K562 (cell line): Measurements from ENCODE around the gene MARS1. TPM values are rescaled to one million over a fixed set of nuclear protein-coding genes. Genes with fewer than 3 reads are reported as not detected.

Source experiments
- ATAC-seq: fragments of 200-7000 bp; cut with Tn5 transposase; 3 replicates; pipeline ENCODE4 v1.9.1; 2020; ENCODE audit warnings: moderate library complexity
- BruUV-seq: library from RNA; stranded (reverse); fragments of 400-500 nt; replicated peaks from 2 replicates; lab custom pipeline; 2021; lab: Mats Ljungman, UMichigan
- CTCF ChIA-PET: fragments of 300-600 bp; formaldehyde crosslinking; extraction: SDS; loops from one replicate; lab custom pipeline; 2021; ENCODE audit warnings: low intra/inter-chr PET ratio; lab: Yijun Ruan, JAX
- POLR2A ChIA-PET: fragments of 300-600, 350-650 bp; sonication (Branson Sonifier 250); formaldehyde crosslinking; extraction: SDS; loops from one replicate; lab custom pipeline; 2021; ENCODE audit warnings: antibody characterized with exemption, inconsistent platforms; lab: Yijun Ruan, JAX
- DNase-seq, 4 experiments: peaks; one replicate each; pipeline versions ENCODE4 v3.0.0 to v3.0.0-alpha.2; 2011 to 2018; ENCODE audit warnings: low spot score in 3 of 4, mixed read lengths in 3 of 4; ENCODE audit errors: extremely low read depth in 1 of 4
- FAIRE-seq: peaks from 2 replicates; lab custom pipeline; 2011; peaks lifted over from hg19 to GRCh38; lab: Jason Lieb, UNC
- H2AFZ ChIP-seq: 2 replicates; pipeline ENCODE4 v1.6.0; 2011; ENCODE audit warnings: low read depth, low read length, control low read depth, inconsistent platforms
- H3K27ac ChIP-seq: fragments of 200-600 bp; 3 replicates; pipeline ENCODE4 v1.8.0; 2011; ENCODE audit warnings: low read depth, mild to moderate bottlenecking, control low read depth, inconsistent platforms, low read length, moderate library complexity, mixed read lengths; ENCODE audit errors: extremely low read depth
- H3K27me3 ChIP-seq, 2 experiments: fragments of 300-600 bp in 1 of 2; 2 replicates in 1 of 2; 3 replicates in 1 of 2; pipeline versions ENCODE4 v1.6.0 to v1.8.0; 2011; ENCODE audit warnings: inconsistent platforms in 2 of 2, low read length in 2 of 2, mild to moderate bottlenecking in 1 of 2, mixed read lengths in 1 of 2, moderate library complexity in 1 of 2; ENCODE audit not compliant: control insufficient read depth in 2 of 2, insufficient read depth in 2 of 2
- H3K36me3 ChIP-seq: fragments of 300-600 bp; 3 replicates; pipeline ENCODE4 v1.8.0; 2011; ENCODE audit warnings: mild to moderate bottlenecking, low read length, inconsistent platforms; ENCODE audit not compliant: control insufficient read depth, insufficient read depth
- H3K4me1 ChIP-seq, 2 experiments: fragments of 200-600 bp in 1 of 2; replicated peaks in 1 of 2; 2 replicates in 1 of 2; 3 replicates in 1 of 2; pipeline versions ENCODE4 v1.5.1 to v1.8.0; 2011; ENCODE audit warnings: inconsistent platforms in 2 of 2, low read length in 2 of 2, mild to moderate bottlenecking in 1 of 2, mixed read lengths in 1 of 2, moderate library complexity in 1 of 2; ENCODE audit not compliant: control insufficient read depth in 2 of 2, insufficient read depth in 2 of 2
- H3K4me2 ChIP-seq: 2 replicates; pipeline ENCODE4 v1.6.1; 2011; ENCODE audit warnings: low read length, control low read depth, inconsistent platforms, mixed read lengths; ENCODE audit not compliant: insufficient read depth
- H3K4me3 ChIP-seq: fragments of 200-600 bp; sonication (generic), shearing (Covaris generic); 2 replicates; pipeline ENCODE4 v1.5.1; 2016; ENCODE audit warnings: control low read depth, inconsistent platforms
- H3K79me2 ChIP-seq: fragments of 200-600 bp; 3 replicates; pipeline ENCODE4 v1.8.0; 2011; ENCODE audit warnings: low read length, inconsistent platforms; ENCODE audit not compliant: control insufficient read depth, insufficient read depth
- H3K9ac ChIP-seq, 2 experiments: 2 replicates each; pipeline versions ENCODE4 v1.6.0 to v1.6.1; 2011; ENCODE audit warnings: low read depth in 2 of 2, low read length in 2 of 2, control low read depth in 1 of 2, inconsistent platforms in 1 of 2, mild to moderate bottlenecking in 1 of 2, mixed read lengths in 1 of 2; ENCODE audit not compliant: insufficient read depth in 1 of 2
- H3K9me1 ChIP-seq: one replicate; pipeline ENCODE4 v1.6.0; 2011; ENCODE audit warnings: inconsistent platforms, mild to moderate bottlenecking, low read length, moderate library complexity; ENCODE audit not compliant: control insufficient read depth, insufficient read depth
- H3K9me3 ChIP-seq: replicated peaks from 2 replicates; pipeline ENCODE4 v1.5.1; 2011; ENCODE audit warnings: low read depth, low read length, inconsistent platforms; ENCODE audit not compliant: control insufficient read depth, insufficient read depth
- H4K20me1 ChIP-seq: replicated peaks from 2 replicates; pipeline ENCODE4 v1.6.1; 2011; ENCODE audit warnings: low read length, inconsistent platforms, mixed read lengths; ENCODE audit not compliant: control insufficient read depth, insufficient read depth
- MAFG ChIP-seq: fragments of 450-650 bp; conservative IDR thresholded peaks from 2 replicates; pipeline ENCODE4 v1.6.1; 2016; ENCODE audit warnings: missing genetic modification characterization, missing compliant biosample characterization
- POLR2A ChIP-seq: fragments of 450-650 bp; conservative IDR thresholded peaks from 2 replicates; pipeline ENCODE4 v1.6.1; 2016
- POLR2B ChIP-seq: fragments of 450-650 bp; IDR thresholded peaks from 2 replicates; pipeline ENCODE4 v1.6.1; 2018; ENCODE audit warnings: low read depth; ENCODE audit not compliant: partially characterized antibody
- POLR2G ChIP-seq: fragments of 200-400 bp; formaldehyde crosslinking; IDR thresholded peaks from 2 replicates; pipeline ENCODE4 v1.6.1; 2017; ENCODE audit warnings: low read depth, mild to moderate bottlenecking, antibody characterized with exemption, low read length, moderate library complexity
- RBFOX2 ChIP-seq: fragments of 200-400 bp; formaldehyde crosslinking; IDR thresholded peaks from 2 replicates; pipeline ENCODE4 v1.6.1; 2017; ENCODE audit warnings: low read depth, mild to moderate bottlenecking, low read length, moderate library complexity
- WGBS: fragments of 100-300 bp; shearing (Covaris generic); methylation state at CpG from one replicate; pipeline ENCODE4 v1.1.6; 2016; ENCODE audit warnings: low coverage, mixed read lengths; ENCODE audit not compliant: insufficient coverage; ENCODE audit errors: missing lambda C conversion rate; 5-methylcytosine and 5-hydroxymethylcytosine counted together
- in situ Hi-C: fragments of 300-500 bp; cut with MboI; formaldehyde crosslinking; loops from 4 replicates; pipeline ENCODE4 v1.15.0; 2018; ENCODE audit warnings: inconsistent platforms, mixed read lengths
- intact Hi-C: fragments of 100-400 bp; cut with micrococcal nuclease; formaldehyde crosslinking; loops from 2 replicates; pipeline ENCODE4 v1.14.2; 2022
- polyA plus RNA-seq, 8 experiments: library from polyadenylated mRNA; depleted of rRNA in 4 of 8; stranded (reverse) in 5 of 8; unstranded in 3 of 8; fragments of >200 nt; fragmentation: Nextera tagmentation in 2 of 8; fragmentation: Illumina TruSeq in 1 of 8; extraction: Ambion mirVana in 2 of 8; extraction: Trizol in 1 of 8; gene quantifications; 2 replicates each; pipeline versions ENCODE4 v1.2.1 to v1.2.3, GENCODE V29; 2011 to 2014; ENCODE audit warnings: inconsistent platforms in 1 of 8, missing spikeins in 1 of 8
- total RNA-seq, 7 experiments: library from RNA; depleted of rRNA in 6 of 7; stranded (reverse); fragments of >200 nt in 6 of 7; fragmentation: Illumina TruSeq in 2 of 7; extraction: Trizol in 2 of 7; gene quantifications; 2 replicates each; pipeline versions ENCODE4 v1.2.1 to v1.2.3, GENCODE V29; 2011 to 2021; ENCODE audit warnings: low replicate concordance in 1 of 7
- TF ChIP-seq, protein P1 (sequence below): fragments of 450-650 bp; IDR thresholded peaks from 2 replicates; pipeline ENCODE4 v1.6.1; 2016; ENCODE audit warnings: mild to moderate bottlenecking
- TF ChIP-seq, protein P2 (sequence below): IDR thresholded peaks from 3 replicates; pipeline ENCODE4 v1.6.1; 2011; ENCODE audit warnings: borderline replicate concordance, mild to moderate bottlenecking; ENCODE audit not compliant: insufficient read length, insufficient read depth
- TF ChIP-seq, protein P3 (sequence below), 3 experiments: fragments of 200-800 bp in 1 of 3; sonication (Bioruptor generic) in 1 of 3; sonication (generic) in 1 of 3; formaldehyde crosslinking in 1 of 3; IDR thresholded peaks; 2 replicates each; pipeline versions ENCODE4 v1.6.1 to v1.8.0; 2016 to 2022; ENCODE audit warnings: mild to moderate bottlenecking in 2 of 3, missing compliant biosample characterization in 2 of 3, missing genetic modification characterization in 2 of 3, missing genetic modification reagents in 1 of 3

The MARS1 gene
- total and polyA plus RNA-seq, 9 of the 15 experiments (the other 6 are each of a cell fraction or from before 2014, with no cell fraction given) = 117 to 382 (median 220) TPM

DNA sequence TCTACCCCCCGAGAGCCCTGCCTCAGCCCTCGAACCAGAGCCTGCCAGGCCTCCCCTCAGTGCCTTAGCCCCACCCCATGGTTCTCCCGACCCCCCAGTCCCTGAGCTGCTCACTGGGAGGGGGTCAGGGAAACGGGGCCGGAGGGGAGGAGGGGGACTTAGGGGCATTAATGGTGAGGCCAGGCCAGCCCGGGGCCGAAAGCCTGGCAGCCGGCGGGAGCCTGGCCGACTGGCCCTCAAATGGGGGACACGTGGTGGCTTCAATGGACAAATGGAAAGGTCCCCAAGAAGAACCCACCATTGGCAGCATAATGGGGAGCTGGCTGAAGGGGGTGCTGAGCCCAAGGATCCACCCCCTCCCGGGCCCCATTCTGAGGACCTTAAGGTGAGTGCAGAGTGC is 40.3 kb downstream of the MARS1 start:
- in situ Hi-C loops (no loop called here), intact Hi-C loops (no loop called here)
- Histone ChIP-seq H4K20me1 (no peaks in the 10 kb centered on the region), H3K4me1 (peaks cover 18 to 31% of the 10 kb centered on the region in 2 experiments), H3K4me2 (no peak overlapping the region), H3K4me3 (no peak overlapping the region), H3K36me3 (peaks cover 89% of the 10 kb centered on the region; the same call in 2 of the 3 replicates), H2AFZ (no peak overlapping the region), H3K27ac (no peak overlapping the region), H3K9ac (no peak overlapping the region), H3K9me1 (no peaks in the 10 kb centered on the region), H3K79me2 (peaks cover 24% of the 10 kb centered on the region), H3K27me3 (no peaks in the 10 kb centered on the region), H3K9me3 (no peaks in the 10 kb centered on the region)
- ATAC-seq (no peak), FAIRE-seq (no peak), DNase-seq (no peak)
- no TSS peak for BruUV-seq
- 88% methylated on average over 5 of the region's 12 CpGs for WGBS
- CTCF ChIA-PET = no interaction called here
- POLR2A ChIA-PET = interaction anchor here (0.8 to 10.8 kb wide), 4 partner anchors 11 to 51 kb away, joined by 3 to 225 read pairs (median 6); partner anchors contain the start of gene DCTN2
- TF ChIP-seq RBFOX2 (peak; percentile 54; the same call in 1 of the 2 replicates), MAFG (tag) (no peak), POLR2G (peak; percentile 67)

DNA sequence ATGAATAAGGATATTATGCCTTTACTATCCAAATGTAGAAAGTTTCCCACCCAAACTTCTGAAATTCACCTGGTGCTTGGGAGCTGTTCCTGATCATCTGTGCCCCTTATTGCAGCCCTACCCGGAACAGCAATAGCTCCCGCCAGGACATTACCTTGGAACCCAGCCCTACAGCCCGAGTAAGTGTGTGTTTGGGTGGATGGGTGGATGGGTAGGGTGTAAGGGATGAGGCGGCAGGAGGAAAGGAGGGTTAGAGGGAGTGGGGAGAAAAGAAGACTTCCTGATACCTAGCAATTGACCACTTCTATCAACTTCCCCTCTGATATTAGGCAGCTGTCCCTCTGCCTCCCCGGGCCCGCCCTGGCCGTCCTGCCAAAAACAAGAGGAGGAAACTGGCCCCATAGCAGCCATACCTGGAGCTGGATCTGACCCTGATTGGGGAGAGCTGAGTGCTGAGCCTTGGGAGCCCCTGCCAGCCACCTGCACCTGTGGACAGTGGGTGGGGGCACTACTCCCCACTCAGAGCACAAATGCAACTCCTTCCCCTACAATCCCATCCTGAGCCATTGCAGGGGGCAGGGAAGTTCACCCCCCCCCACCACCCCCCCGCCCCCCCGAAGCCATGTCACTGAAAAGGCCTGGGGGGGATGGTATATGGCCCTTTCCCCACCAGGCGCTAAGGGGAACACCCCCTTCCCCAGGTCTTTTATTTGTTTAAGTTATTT is 41.1 kb downstream of the MARS1 start:
- Histone ChIP-seq H3K9me1 (no peaks in the 10 kb centered on the region), H2AFZ (no peak overlapping the region), H3K4me2 (no peak overlapping the region), H3K79me2 (peaks cover 16% of the 10 kb centered on the region), H4K20me1 (no peaks in the 10 kb centered on the region), H3K36me3 (peaks cover 94% of the 10 kb centered on the region; the same call in 2 of the 3 replicates), H3K9me3 (no peaks in the 10 kb centered on the region), H3K9ac (no peak overlapping the region), H3K4me3 (no peak overlapping the region), H3K27me3 (no peaks in the 10 kb centered on the region), H3K4me1 (peaks cover 15 to 28% of the 10 kb centered on the region in 2 experiments), H3K27ac (no peak overlapping the region)
- intact Hi-C loops (no loop called here), in situ Hi-C loops (no loop called here)
- 90% methylated on average over 8 of the region's 10 CpGs for WGBS
- no peak for FAIRE-seq
- no peak for DNase-seq
- ATAC-seq = no peak
- BruUV-seq = no TSS peak
- POLR2A ChIA-PET = interaction anchor here (0.8 to 10.8 kb wide), 4 partner anchors 8 to 281 kb away, joined by 3 to 225 read pairs (median 4); partner anchors contain the start of gene DDIT3
- CTCF ChIA-PET = no interaction called here
- peak; percentile 59 for TF ChIP-seq RBFOX2
- TF ChIP-seq POLR2B = peak; percentile 24
- TF ChIP-seq, protein P1, sequence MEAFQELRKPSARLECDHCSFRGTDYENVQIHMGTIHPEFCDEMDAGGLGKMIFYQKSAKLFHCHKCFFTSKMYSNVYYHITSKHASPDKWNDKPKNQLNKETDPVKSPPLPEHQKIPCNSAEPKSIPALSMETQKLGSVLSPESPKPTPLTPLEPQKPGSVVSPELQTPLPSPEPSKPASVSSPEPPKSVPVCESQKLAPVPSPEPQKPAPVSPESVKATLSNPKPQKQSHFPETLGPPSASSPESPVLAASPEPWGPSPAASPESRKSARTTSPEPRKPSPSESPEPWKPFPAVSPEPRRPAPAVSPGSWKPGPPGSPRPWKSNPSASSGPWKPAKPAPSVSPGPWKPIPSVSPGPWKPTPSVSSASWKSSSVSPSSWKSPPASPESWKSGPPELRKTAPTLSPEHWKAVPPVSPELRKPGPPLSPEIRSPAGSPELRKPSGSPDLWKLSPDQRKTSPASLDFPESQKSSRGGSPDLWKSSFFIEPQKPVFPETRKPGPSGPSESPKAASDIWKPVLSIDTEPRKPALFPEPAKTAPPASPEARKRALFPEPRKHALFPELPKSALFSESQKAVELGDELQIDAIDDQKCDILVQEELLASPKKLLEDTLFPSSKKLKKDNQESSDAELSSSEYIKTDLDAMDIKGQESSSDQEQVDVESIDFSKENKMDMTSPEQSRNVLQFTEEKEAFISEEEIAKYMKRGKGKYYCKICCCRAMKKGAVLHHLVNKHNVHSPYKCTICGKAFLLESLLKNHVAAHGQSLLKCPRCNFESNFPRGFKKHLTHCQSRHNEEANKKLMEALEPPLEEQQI = no peak
- TF ChIP-seq, protein P2, sequence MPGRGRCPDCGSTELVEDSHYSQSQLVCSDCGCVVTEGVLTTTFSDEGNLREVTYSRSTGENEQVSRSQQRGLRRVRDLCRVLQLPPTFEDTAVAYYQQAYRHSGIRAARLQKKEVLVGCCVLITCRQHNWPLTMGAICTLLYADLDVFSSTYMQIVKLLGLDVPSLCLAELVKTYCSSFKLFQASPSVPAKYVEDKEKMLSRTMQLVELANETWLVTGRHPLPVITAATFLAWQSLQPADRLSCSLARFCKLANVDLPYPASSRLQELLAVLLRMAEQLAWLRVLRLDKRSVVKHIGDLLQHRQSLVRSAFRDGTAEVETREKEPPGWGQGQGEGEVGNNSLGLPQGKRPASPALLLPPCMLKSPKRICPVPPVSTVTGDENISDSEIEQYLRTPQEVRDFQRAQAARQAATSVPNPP = no peak
- peak; percentile 46; the same call in 1 of the 2 replicates for TF ChIP-seq POLR2A
- peak; percentile 61 for TF ChIP-seq POLR2G
- TF ChIP-seq, protein P3, sequence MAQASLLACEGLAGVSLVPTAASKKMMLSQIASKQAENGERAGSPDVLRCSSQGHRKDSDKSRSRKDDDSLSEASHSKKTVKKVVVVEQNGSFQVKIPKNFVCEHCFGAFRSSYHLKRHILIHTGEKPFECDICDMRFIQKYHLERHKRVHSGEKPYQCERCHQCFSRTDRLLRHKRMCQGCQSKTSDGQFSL (CRISPR knock-in tag; IDR thresholded peaks at IDR 0.05) = peak; percentile 85
- TF ChIP-seq, protein P3 (tag; IDR thresholded peaks at IDR 0.05) = peak in 1 of 2 experiments; percentile 92; a peak in 2 of 4 replicates
